ENCODE data around the gene PCSK2. TPM values are rescaled to one million over a fixed set of nuclear protein-coding genes. Genes with fewer than 3 reads are reported as not detected.

Gene PCSK2
- total and polyA plus RNA-seq, 2 of the 8 experiments (the other 6 are each of a cell fraction or from before 2014, with no cell fraction given), result 1.9 to 4.2 TPM

DNA sequence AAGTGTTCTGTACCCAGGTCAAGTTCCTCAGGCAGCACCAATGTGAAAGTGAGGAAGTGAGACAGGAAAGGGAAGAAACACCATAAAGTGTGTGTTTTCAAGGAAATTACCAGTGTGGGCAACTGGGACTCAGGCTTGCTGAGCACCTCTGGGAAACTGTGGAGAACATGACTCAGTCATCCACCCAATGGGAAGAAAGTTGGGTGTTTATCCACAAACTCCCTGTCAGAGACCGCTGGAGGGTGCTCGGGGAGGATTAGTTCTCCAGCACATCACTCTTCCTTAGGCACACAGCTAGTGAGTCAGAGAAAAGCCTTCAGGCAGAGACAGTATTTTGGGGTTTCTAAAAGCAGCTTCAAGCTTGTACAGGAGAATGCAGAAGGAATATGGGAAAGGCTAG is 93.6 kb downstream of the PCSK2 start:
- Histone ChIP-seq H3K4ac (replicated peaks; ENCODE audit: insufficient read length, low read depth, low read length) (no peak overlapping the region), H2BK20ac (ENCODE audit: low read length) (no peak overlapping the region), H4K20me1 (replicated peaks in 1 of 2; ENCODE audit: control insufficient read depth in 1 of 2, insufficient read depth in 2 of 2, low read length in 2 of 2) (no peaks in the 10 kb centered on the region), H3K36me3 (ENCODE audit: control insufficient read depth in 2 of 4, insufficient read depth in 4 of 4, low read length in 3 of 4) (no peaks in the 10 kb centered on the region), H3K79me2 (ENCODE audit: control insufficient read depth in 1 of 2, insufficient read depth in 2 of 2, low read length in 2 of 2) (no peaks in the 10 kb centered on the region), H3K9ac (replicated peaks in 1 of 4; ENCODE audit: extremely low read depth in 1 of 4, low read depth in 3 of 4, low read length in 3 of 4) (no peak overlapping the region), H3K4me3 (ENCODE audit: extremely low read depth in 1 of 4, insufficient read depth in 2 of 4, low read depth in 3 of 4, low read length in 4 of 4) (no peak overlapping the region), H4K5ac (ENCODE audit: insufficient read length, low read depth, low read length) (no peak overlapping the region), H2BK5ac (ENCODE audit: low read depth, low read length) (no peak overlapping the region), H2BK12ac (ENCODE audit: low read depth, low read length) (no peak overlapping the region), H3K14ac (ENCODE audit: insufficient read length) (no peak overlapping the region), H3K4me2 (ENCODE audit: insufficient read depth in 1 of 2, low read depth in 2 of 2, low read length in 2 of 2) (no peak overlapping the region), H3K18ac (ENCODE audit: extremely low read depth, low read length) (no peak overlapping the region), H2BK120ac (replicated peaks; ENCODE audit: low read depth, low read length) (no peak overlapping the region), H3K27ac (ENCODE audit: low read depth, low read length) (no peak overlapping the region), H2BK15ac (ENCODE audit: low read length) (no peak overlapping the region), H3K27me3 (replicated peaks in 1 of 4; ENCODE audit: control insufficient read depth in 3 of 4, extremely low read depth in 1 of 4, insufficient read depth in 3 of 4, low read length in 3 of 4) (no peaks in the 10 kb centered on the region), H2AK5ac (ENCODE audit: low read depth, low read length) (no peak overlapping the region), H4K8ac (ENCODE audit: extremely low read depth, insufficient read depth, low read length) (no peak overlapping the region), H3K4me1 (replicated peaks in 1 of 4; ENCODE audit: control insufficient read depth in 3 of 4, insufficient read depth in 4 of 4, low read length in 3 of 4) (0 out of 7 replicates have a peak, but pooled peaks cover 0 to 2% (median 0%) of the 10 kb centered on the region in 4 experiments), H3K23ac (ENCODE audit: insufficient read length) (no peak overlapping the region), H2AFZ (ENCODE audit: low read length) (no peak overlapping the region), H3K23me2 (ENCODE audit: low read depth, low read length) (no peaks in the 10 kb centered on the region; the same call in 1 of the 2 replicates), H3K9me3 (ENCODE audit: insufficient read depth in 2 of 2, low read depth in 1 of 2, low read length in 1 of 2) (no peaks in the 10 kb centered on the region), H4K91ac (replicated peaks; ENCODE audit: insufficient read length, low read length) (no peak overlapping the region), H3K79me1 (ENCODE audit: low read depth, low read length) (no peaks in the 10 kb centered on the region), H3K56ac (replicated peaks; ENCODE audit: insufficient read length, low read depth, low read length) (no peak overlapping the region)
- POLR2A ChIA-PET (ENCODE audit: partially characterized antibody), result no interaction called here
- no peak for DNase-seq (ENCODE audit: low read depth in 1 of 2, low spot score in 2 of 2)
- 100% methylated on average over 2 of the region's 2 CpGs; no CpG with 5 or more reads in 1 of the 2 experiments for WGBS, 2 experiments (ENCODE audit: extremely low coverage in 1 of 2, insufficient coverage in 1 of 2, insufficient read length in 1 of 2, insufficient replicate concordance in 2 of 2, low coverage in 1 of 2, low lambda C conversion rate in 2 of 2, missing lambda C conversion rate in 1 of 2)
- no peak for TF ChIP-seq CEBPB (IDR thresholded peaks at IDR 0.05; ENCODE audit: low read depth, low read length)
- FAIRE-seq, result no peak
- CTCF ChIA-PET (ENCODE audit: partially characterized antibody), result interaction anchor here (1.1 to 1.3 kb wide), 2 partner anchors 108 to 111 kb away, joined by 3 to 4 read pairs; no protein-coding TSS in a partner anchor

All from H1 (cell line).